K562 (cell line): Measurements from ENCODE around the gene GAPT. TPM values are rescaled to one million over a fixed set of nuclear protein-coding genes. Genes with fewer than 3 reads are reported as not detected.

Experiments used
- ATAC-seq: fragments of 200-7000 bp; cut with Tn5 transposase; 3 replicates; pipeline ENCODE4 v1.9.1; 2020; ENCODE audit warnings: moderate library complexity
- BruUV-seq: library from RNA; stranded (reverse); fragments of 400-500 nt; replicated peaks from 2 replicates; lab custom pipeline; 2021; lab: Mats Ljungman, UMichigan
- CTCF ChIA-PET: fragments of 300-600 bp; formaldehyde crosslinking; extraction: SDS; loops from one replicate; lab custom pipeline; 2021; ENCODE audit warnings: low intra/inter-chr PET ratio; lab: Yijun Ruan, JAX
- POLR2A ChIA-PET: fragments of 300-600, 350-650 bp; sonication (Branson Sonifier 250); formaldehyde crosslinking; extraction: SDS; loops from one replicate; lab custom pipeline; 2021; ENCODE audit warnings: antibody characterized with exemption, inconsistent platforms; lab: Yijun Ruan, JAX
- DNase-seq, 4 experiments: peaks; one replicate each; pipeline versions ENCODE4 v3.0.0 to v3.0.0-alpha.2; 2011 to 2018; ENCODE audit warnings: low spot score in 3 of 4, mixed read lengths in 3 of 4; ENCODE audit errors: extremely low read depth in 1 of 4
- FAIRE-seq: peaks from 2 replicates; lab custom pipeline; 2011; peaks lifted over from hg19 to GRCh38; lab: Jason Lieb, UNC
- H2AFZ ChIP-seq: 2 replicates; pipeline ENCODE4 v1.6.0; 2011; ENCODE audit warnings: low read depth, low read length, control low read depth, inconsistent platforms
- H3K27ac ChIP-seq: fragments of 200-600 bp; 3 replicates; pipeline ENCODE4 v1.8.0; 2011; ENCODE audit warnings: low read depth, mild to moderate bottlenecking, control low read depth, inconsistent platforms, low read length, moderate library complexity, mixed read lengths; ENCODE audit errors: extremely low read depth
- H3K27me3 ChIP-seq, 2 experiments: fragments of 300-600 bp in 1 of 2; 2 replicates in 1 of 2; 3 replicates in 1 of 2; pipeline versions ENCODE4 v1.6.0 to v1.8.0; 2011; ENCODE audit warnings: inconsistent platforms in 2 of 2, low read length in 2 of 2, mild to moderate bottlenecking in 1 of 2, mixed read lengths in 1 of 2, moderate library complexity in 1 of 2; ENCODE audit not compliant: control insufficient read depth in 2 of 2, insufficient read depth in 2 of 2
- H3K36me3 ChIP-seq: fragments of 300-600 bp; 3 replicates; pipeline ENCODE4 v1.8.0; 2011; ENCODE audit warnings: mild to moderate bottlenecking, low read length, inconsistent platforms; ENCODE audit not compliant: control insufficient read depth, insufficient read depth
- H3K4me1 ChIP-seq, 2 experiments: fragments of 200-600 bp in 1 of 2; replicated peaks in 1 of 2; 2 replicates in 1 of 2; 3 replicates in 1 of 2; pipeline versions ENCODE4 v1.5.1 to v1.8.0; 2011; ENCODE audit warnings: inconsistent platforms in 2 of 2, low read length in 2 of 2, mild to moderate bottlenecking in 1 of 2, mixed read lengths in 1 of 2, moderate library complexity in 1 of 2; ENCODE audit not compliant: control insufficient read depth in 2 of 2, insufficient read depth in 2 of 2
- H3K4me2 ChIP-seq: 2 replicates; pipeline ENCODE4 v1.6.1; 2011; ENCODE audit warnings: low read length, control low read depth, inconsistent platforms, mixed read lengths; ENCODE audit not compliant: insufficient read depth
- H3K4me3 ChIP-seq: fragments of 200-600 bp; sonication (generic), shearing (Covaris generic); 2 replicates; pipeline ENCODE4 v1.5.1; 2016; ENCODE audit warnings: control low read depth, inconsistent platforms
- H3K79me2 ChIP-seq: fragments of 200-600 bp; 3 replicates; pipeline ENCODE4 v1.8.0; 2011; ENCODE audit warnings: low read length, inconsistent platforms; ENCODE audit not compliant: control insufficient read depth, insufficient read depth
- H3K9ac ChIP-seq, 2 experiments: 2 replicates each; pipeline versions ENCODE4 v1.6.0 to v1.6.1; 2011; ENCODE audit warnings: low read depth in 2 of 2, low read length in 2 of 2, control low read depth in 1 of 2, inconsistent platforms in 1 of 2, mild to moderate bottlenecking in 1 of 2, mixed read lengths in 1 of 2; ENCODE audit not compliant: insufficient read depth in 1 of 2
- H3K9me1 ChIP-seq: one replicate; pipeline ENCODE4 v1.6.0; 2011; ENCODE audit warnings: inconsistent platforms, mild to moderate bottlenecking, low read length, moderate library complexity; ENCODE audit not compliant: control insufficient read depth, insufficient read depth
- H3K9me3 ChIP-seq: replicated peaks from 2 replicates; pipeline ENCODE4 v1.5.1; 2011; ENCODE audit warnings: low read depth, low read length, inconsistent platforms; ENCODE audit not compliant: control insufficient read depth, insufficient read depth
- H4K20me1 ChIP-seq: replicated peaks from 2 replicates; pipeline ENCODE4 v1.6.1; 2011; ENCODE audit warnings: low read length, inconsistent platforms, mixed read lengths; ENCODE audit not compliant: control insufficient read depth, insufficient read depth
- ATF3 ChIP-seq, 2 experiments: fragments of 450-650 bp in 1 of 2; sonication (generic) in 1 of 2; formaldehyde crosslinking in 1 of 2; IDR thresholded peaks in 1 of 2; conservative IDR thresholded peaks in 1 of 2; 2 replicates each; pipeline versions ENCODE4 v1.6.1 to v1.8.1; 2016 to 2023; ENCODE audit warnings: mild to moderate bottlenecking in 2 of 2, moderate library complexity in 2 of 2, inconsistent platforms in 1 of 2, missing genetic modification reagents in 1 of 2
- BCL6 ChIP-seq: fragments of 250-450 bp; sonication (Bioruptor Pico); IDR thresholded peaks from 2 replicates; pipeline ENCODE4 v1.4.0; 2020
- ETV5 ChIP-seq: sonication (generic); formaldehyde crosslinking; IDR thresholded peaks from 2 replicates; pipeline ENCODE4 v1.4.0; 2020; ENCODE audit warnings: low read depth, mild to moderate bottlenecking, missing genetic modification reagents
- EWSR1 ChIP-seq: fragments of 450-650 bp; IDR thresholded peaks from 2 replicates; pipeline ENCODE4 v1.6.1; 2018; ENCODE audit warnings: borderline replicate concordance, mild to moderate bottlenecking, low read depth, moderate library complexity; ENCODE audit not compliant: partially characterized antibody
- FOXP1 ChIP-seq: sonication (generic); formaldehyde crosslinking; IDR thresholded peaks from 2 replicates; pipeline ENCODE4 v1.8.0; 2022; ENCODE audit warnings: mild to moderate bottlenecking, missing genetic modification reagents
- IRF1 ChIP-seq: sonication (generic); formaldehyde crosslinking; IDR thresholded peaks from 2 replicates; pipeline ENCODE4 v1.8.0; 2022; ENCODE audit warnings: missing genetic modification reagents, mild to moderate bottlenecking, borderline replicate concordance
- MAFK ChIP-seq: IDR thresholded peaks from 2 replicates; pipeline ENCODE4 v1.6.1; 2011; ENCODE audit warnings: low read length, improper control_type of control experiment
- MED1 ChIP-seq: sonication (generic); formaldehyde crosslinking; IDR thresholded peaks from 2 replicates; pipeline ENCODE4 v1.8.1; 2023; ENCODE audit warnings: missing genetic modification reagents, borderline replicate concordance
- NFXL1 ChIP-seq: fragments of 450-650 bp; formaldehyde crosslinking; IDR thresholded peaks from 2 replicates; pipeline ENCODE4 v1.4.0; 2021; ENCODE audit warnings: mild to moderate bottlenecking
- SP2 ChIP-seq: IDR thresholded peaks from 2 replicates; pipeline ENCODE4 v1.6.1; 2011; ENCODE audit warnings: mild to moderate bottlenecking, low read depth, low read length, moderate library complexity; ENCODE audit not compliant: poor library complexity, severe bottlenecking; ENCODE audit errors: extremely low read depth
- ZNF133 ChIP-seq: fragments of 250-450 bp; sonication (Bioruptor Pico); IDR thresholded peaks from 2 replicates; pipeline ENCODE4 v1.4.0; 2020; ENCODE audit warnings: mild to moderate bottlenecking
- ZNF165 ChIP-seq: fragments of 250-450 bp; sonication (Bioruptor Pico); IDR thresholded peaks from 2 replicates; pipeline ENCODE4 v1.4.0; 2020; ENCODE audit warnings: borderline replicate concordance
- ZNF175 ChIP-seq: fragments of 200-800 bp; sonication (Bioruptor generic); IDR thresholded peaks from 2 replicates; pipeline ENCODE4 v1.6.1; 2016; ENCODE audit warnings: low read depth, mild to moderate bottlenecking, missing genetic modification characterization, missing compliant biosample characterization
- WGBS: fragments of 100-300 bp; shearing (Covaris generic); methylation state at CpG from one replicate; pipeline ENCODE4 v1.1.6; 2016; ENCODE audit warnings: low coverage, mixed read lengths; ENCODE audit not compliant: insufficient coverage; ENCODE audit errors: missing lambda C conversion rate; 5-methylcytosine and 5-hydroxymethylcytosine counted together
- in situ Hi-C: fragments of 300-500 bp; cut with MboI; formaldehyde crosslinking; loops from 4 replicates; pipeline ENCODE4 v1.15.0; 2018; ENCODE audit warnings: inconsistent platforms, mixed read lengths
- intact Hi-C: fragments of 100-400 bp; cut with micrococcal nuclease; formaldehyde crosslinking; loops from 2 replicates; pipeline ENCODE4 v1.14.2; 2022
- polyA plus RNA-seq, 8 experiments: library from polyadenylated mRNA; depleted of rRNA in 4 of 8; stranded (reverse) in 5 of 8; unstranded in 3 of 8; fragments of >200 nt; fragmentation: Nextera tagmentation in 2 of 8; fragmentation: Illumina TruSeq in 1 of 8; extraction: Ambion mirVana in 2 of 8; extraction: Trizol in 1 of 8; gene quantifications; 2 replicates each; pipeline versions ENCODE4 v1.2.1 to v1.2.3, GENCODE V29; 2011 to 2014; ENCODE audit warnings: inconsistent platforms in 1 of 8, missing spikeins in 1 of 8
- total RNA-seq, 7 experiments: library from RNA; depleted of rRNA in 6 of 7; stranded (reverse); fragments of >200 nt in 6 of 7; fragmentation: Illumina TruSeq in 2 of 7; extraction: Trizol in 2 of 7; gene quantifications; 2 replicates each; pipeline versions ENCODE4 v1.2.1 to v1.2.3, GENCODE V29; 2011 to 2021; ENCODE audit warnings: low replicate concordance in 1 of 7
- TF ChIP-seq, protein P1 (sequence below): fragments of 450-650 bp; IDR thresholded peaks from 2 replicates; pipeline ENCODE4 v1.6.1; 2016; ENCODE audit warnings: missing biosample characterization, missing genetic modification characterization

GAPT gene
- total and polyA plus RNA-seq, 9 of the 15 experiments (the other 6 are each of a cell fraction or from before 2014, with no cell fraction given), result not detected

DNA sequence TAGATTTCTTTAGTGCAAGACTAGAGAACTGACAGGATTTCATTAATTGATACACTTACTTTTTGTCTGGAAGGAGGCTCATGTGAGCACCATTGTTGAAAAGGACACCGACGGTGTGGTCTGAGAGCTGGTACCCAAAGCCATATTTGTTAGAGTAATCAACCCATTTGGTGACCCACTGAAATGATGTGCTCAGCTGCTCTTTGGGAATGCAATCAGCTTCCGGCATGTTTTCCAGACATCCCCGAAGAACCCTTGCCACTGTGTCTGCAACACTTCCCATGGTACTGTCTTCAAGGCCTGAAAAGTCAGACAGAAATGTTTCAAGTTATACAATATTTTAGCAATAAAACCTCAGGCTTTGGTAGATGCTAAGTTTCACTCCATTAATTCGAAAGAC, 35.8 kb upstream of the GAPT start:
- DNase-seq (no peak), FAIRE-seq (no peak), ATAC-seq (no peak)
- Histone ChIP-seq H3K36me3 (no peaks in the 10 kb centered on the region), H3K4me2 (no peak overlapping the region), H3K9me3 (no peaks in the 10 kb centered on the region), H3K79me2 (no peaks in the 10 kb centered on the region), H3K9me1 (no peaks in the 10 kb centered on the region), H3K27ac (no peak overlapping the region), H4K20me1 (no peaks in the 10 kb centered on the region), H3K4me1 (peaks cover 0 to 9% of the 10 kb centered on the region in 2 experiments; a peak in 1 of 5 replicates), H2AFZ (no peak overlapping the region), H3K9ac (no peak overlapping the region), H3K4me3 (no peak overlapping the region), H3K27me3 (no peaks in the 10 kb centered on the region)
- intact Hi-C loops, result no loop called here
- 9% methylated on average over 5 of the region's 5 CpGs for WGBS
- CTCF ChIA-PET, result no interaction called here
- no TSS peak for BruUV-seq
- TF ChIP-seq ZNF133 (CRISPR knock-in tag) (no peak), MAFK (no peak), IRF1 (CRISPR knock-in tag) (no peak), FOXP1 (CRISPR knock-in tag) (no peak), NFXL1 (no peak), ETV5 (CRISPR knock-in tag) (no peak)
- POLR2A ChIA-PET, result no interaction called here
- in situ Hi-C loops, result loop anchor here (25.0 kb wide), 2 partner anchors 668 to 968 kb away; partner anchors contain the start of gene ACTBL2

DNA sequence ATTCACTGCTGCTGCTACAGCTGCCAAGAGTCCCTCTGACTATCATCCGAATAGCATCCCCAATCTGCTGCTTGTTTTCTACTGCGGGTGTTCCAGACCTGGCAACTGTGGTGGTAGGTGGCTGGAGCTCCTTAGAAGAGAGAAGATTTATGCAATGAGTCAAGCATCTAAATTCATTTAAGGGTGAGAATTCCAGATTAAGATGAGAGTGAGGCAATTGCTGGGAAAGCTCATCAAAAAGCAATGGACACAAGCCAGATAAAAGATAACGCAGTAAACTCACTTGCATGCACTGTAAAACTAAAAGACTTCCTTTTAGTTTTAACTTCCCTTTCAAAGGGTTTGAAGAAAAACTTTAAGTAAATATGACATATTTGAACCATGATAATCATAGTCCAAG, 35.2 kb upstream of the GAPT start:
- no peaks in the 10 kb centered on the region for H3K79me2 ChIP-seq
- intact Hi-C loops, result no loop called here
- ATAC-seq (no peak), DNase-seq (no peak), FAIRE-seq (no peak)
- no peak overlapping the region for H3K27ac ChIP-seq
- H3K4me2 ChIP-seq, result no peak overlapping the region
- H4K20me1 ChIP-seq, result no peaks in the 10 kb centered on the region
- POLR2A ChIA-PET, result no interaction called here
- 12% methylated on average over 3 of the region's 3 CpGs for WGBS
- H3K36me3 ChIP-seq, result no peaks in the 10 kb centered on the region
- in situ Hi-C loops, result loop anchor here (25.0 kb wide), 2 partner anchors 669 to 969 kb away; partner anchors contain the start of gene ACTBL2
- H3K9ac ChIP-seq, result no peak overlapping the region
- no peaks in the 10 kb centered on the region for H3K27me3 ChIP-seq
- H3K4me1 ChIP-seq, result peaks cover 0 to 12% of the 10 kb centered on the region in 2 experiments; a peak in 1 of 5 replicates
- no TSS peak for BruUV-seq
- H3K9me3 ChIP-seq, result no peaks in the 10 kb centered on the region
- no peak overlapping the region for H2AFZ ChIP-seq
- CTCF ChIA-PET, result no interaction called here
- no peaks in the 10 kb centered on the region for H3K9me1 ChIP-seq
- no peak overlapping the region for H3K4me3 ChIP-seq
- no peak for TF ChIP-seq ZNF175
- no peak for TF ChIP-seq ZNF165 (CRISPR knock-in tag)
- no peak for TF ChIP-seq SP2
- TF ChIP-seq BCL6 (CRISPR knock-in tag), result no peak
- TF ChIP-seq MED1 (CRISPR knock-in tag), result no peak
- TF ChIP-seq ATF3 (IDR thresholded peaks at IDR 0.05), result no peak
- TF ChIP-seq ATF3 (CRISPR knock-in tag; conservative IDR thresholded peaks at IDR 0.05), result no peak
- TF ChIP-seq EWSR1, result no peak
- TF ChIP-seq, protein P1, sequence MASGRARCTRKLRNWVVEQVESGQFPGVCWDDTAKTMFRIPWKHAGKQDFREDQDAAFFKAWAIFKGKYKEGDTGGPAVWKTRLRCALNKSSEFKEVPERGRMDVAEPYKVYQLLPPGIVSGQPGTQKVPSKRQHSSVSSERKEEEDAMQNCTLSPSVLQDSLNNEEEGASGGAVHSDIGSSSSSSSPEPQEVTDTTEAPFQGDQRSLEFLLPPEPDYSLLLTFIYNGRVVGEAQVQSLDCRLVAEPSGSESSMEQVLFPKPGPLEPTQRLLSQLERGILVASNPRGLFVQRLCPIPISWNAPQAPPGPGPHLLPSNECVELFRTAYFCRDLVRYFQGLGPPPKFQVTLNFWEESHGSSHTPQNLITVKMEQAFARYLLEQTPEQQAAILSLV (tag), result no peak
